HG03159 (cell line): ENCODE measurements around the gene ASPDH.

Experiments
- ATAC-seq: cut with Tn5 transposase; IDR thresholded peaks from one replicate; pipeline ENCODE4 v1.9.1; 2021; ENCODE audit warnings: mild to moderate bottlenecking, moderate library complexity; ENCODE audit not compliant: unreplicated experiment

The ASPDH gene

GRCh38 chr19:50513746-50514345 is at the start of gene ASPDH:
Gene ASPDH, minus strand, starts transcription at chr19:50513913. Its CDS starts 90 bp downstream, at chr19:50513823.
- ATAC-seq, result no peak

- no peak for ATAC-seq
Observed at GRCh38 chr19:50562996-50563395, 49.3 kb upstream of the ASPDH start.

- ATAC-seq, result no peak
Observed at GRCh38 chr19:50562329-50562728, 48.6 kb upstream of the ASPDH start.

GRCh38 chr19:50559636-50560035 is 45.9 kb upstream of the ASPDH start:
- no peak for ATAC-seq

GRCh38 chr19:50558449-50558848 is 44.7 kb upstream of the ASPDH start:
- ATAC-seq, result no peak

- ATAC-seq, result no peak
Observed at GRCh38 chr19:50558039-50558438, 44.3 kb upstream of the ASPDH start.

GRCh38 chr19:50557009-50557613 is 43.4 kb upstream of the ASPDH start:
- no peak for ATAC-seq

GRCh38 chr19:50556282-50557008 is 42.7 kb upstream of the ASPDH start:
- ATAC-seq, result no peak

GRCh38 chr19:50555450-50556281 is 42.0 kb upstream of the ASPDH start:
- no peak for ATAC-seq

GRCh38 chr19:50555033-50555432 is 41.3 kb upstream of the ASPDH start:
- no peak for ATAC-seq

- ATAC-seq, result no peak
Observed at GRCh38 chr19:50554212-50554611, 40.5 kb upstream of the ASPDH start.

- ATAC-seq, result no peak
Observed at GRCh38 chr19:50553134-50553703, 39.5 kb upstream of the ASPDH start.

- no peak for ATAC-seq
Observed at GRCh38 chr19:50552540-50552939, 38.8 kb upstream of the ASPDH start.

- ATAC-seq, result no peak
Observed at GRCh38 chr19:50551715-50552187, 38.0 kb upstream of the ASPDH start.

- no peak for ATAC-seq
Observed at GRCh38 chr19:50551034-50551714, 37.5 kb upstream of the ASPDH start.

- ATAC-seq, result no peak
Observed at GRCh38 chr19:50550594-50550966, 36.9 kb upstream of the ASPDH start.

- no peak for ATAC-seq
Observed at GRCh38 chr19:50549927-50550593, 36.3 kb upstream of the ASPDH start.

- ATAC-seq, result no peak
Observed at GRCh38 chr19:50549059-50549926, 35.6 kb upstream of the ASPDH start.
